HL-60 (cell line): Measurements from ENCODE around the gene TSG101.
A peak's percentile ranks its signal among the peaks of the same experiment; 100 is the strongest.

Experiments
- DNase-seq, 2 experiments: peaks; one replicate each; pipeline ENCODE4 v3.0.0-alpha.2; 2010 to 2020; ENCODE audit warnings: low read depth in 1 of 2, low spot score in 1 of 2
- H3K27ac ChIP-seq: fragments of 250-450 bp; sonication (Bioruptor Pico); replicated peaks from 2 replicates; pipeline ENCODE4 v1.5.1; 2020; ENCODE audit warnings: mild to moderate bottlenecking, moderate library complexity
- H3K27me3 ChIP-seq: fragments of 250-450 bp; sonication (Bioruptor Pico); 2 replicates; pipeline ENCODE4 v1.5.1; 2021; ENCODE audit warnings: mild to moderate bottlenecking, moderate library complexity; ENCODE audit not compliant: insufficient read depth, poor library complexity, severe bottlenecking
- H3K4me3 ChIP-seq: replicated peaks from 2 replicates; pipeline ENCODE4 v1.5.1; 2011; ENCODE audit warnings: mild to moderate bottlenecking, control low read depth, low read length; ENCODE audit not compliant: insufficient read depth
- GABPA ChIP-seq: IDR thresholded peaks from 2 replicates; pipeline ENCODE4 v1.6.1; 2012; ENCODE audit warnings: low read depth
- POLR2AphosphoS5 ChIP-seq: IDR thresholded peaks from 2 replicates; pipeline ENCODE4 v1.6.1; 2012; ENCODE audit warnings: low read depth
- SPI1 ChIP-seq: IDR thresholded peaks from 2 replicates; pipeline ENCODE4 v1.6.1; 2012; ENCODE audit warnings: low read depth, mild to moderate bottlenecking, borderline replicate concordance
- TF ChIP-seq, protein P1 (sequence below): IDR thresholded peaks from one replicate; pipeline ENCODE4 v1.5.1; 2011; ENCODE audit warnings: low read length, control low read depth, inconsistent platforms; ENCODE audit not compliant: insufficient read depth
- TF ChIP-seq, protein P2 (sequence below): IDR thresholded peaks from 2 replicates; pipeline ENCODE4 v1.6.1; 2012; ENCODE audit warnings: low read depth; ENCODE audit not compliant: insufficient replicate concordance

TSG101 gene

DNA sequence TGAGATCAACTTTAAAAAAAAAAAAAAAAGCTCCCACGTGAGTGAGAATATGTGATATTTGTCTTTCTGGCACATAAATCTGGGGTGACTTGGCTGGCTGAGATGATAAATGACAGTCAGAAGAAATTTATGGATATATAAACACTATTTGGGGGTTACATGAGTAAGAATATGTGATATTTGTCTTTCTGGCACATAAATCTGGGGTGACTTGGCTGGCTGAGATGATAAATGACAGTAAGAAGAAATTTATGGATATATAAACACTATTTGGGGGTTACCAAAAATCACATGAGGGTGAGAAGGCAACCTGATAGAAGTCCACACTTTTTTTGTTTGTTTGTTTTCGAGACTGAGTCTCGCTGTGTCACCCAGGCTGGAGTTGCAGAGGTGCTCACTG lies 6.6 kb upstream of the TSG101 start:
- Histone ChIP-seq H3K27ac (no peak overlapping the region), H3K27me3 (no peaks in the 10 kb centered on the region), H3K4me3 (no peak overlapping the region)
- TF ChIP-seq, protein P1, sequence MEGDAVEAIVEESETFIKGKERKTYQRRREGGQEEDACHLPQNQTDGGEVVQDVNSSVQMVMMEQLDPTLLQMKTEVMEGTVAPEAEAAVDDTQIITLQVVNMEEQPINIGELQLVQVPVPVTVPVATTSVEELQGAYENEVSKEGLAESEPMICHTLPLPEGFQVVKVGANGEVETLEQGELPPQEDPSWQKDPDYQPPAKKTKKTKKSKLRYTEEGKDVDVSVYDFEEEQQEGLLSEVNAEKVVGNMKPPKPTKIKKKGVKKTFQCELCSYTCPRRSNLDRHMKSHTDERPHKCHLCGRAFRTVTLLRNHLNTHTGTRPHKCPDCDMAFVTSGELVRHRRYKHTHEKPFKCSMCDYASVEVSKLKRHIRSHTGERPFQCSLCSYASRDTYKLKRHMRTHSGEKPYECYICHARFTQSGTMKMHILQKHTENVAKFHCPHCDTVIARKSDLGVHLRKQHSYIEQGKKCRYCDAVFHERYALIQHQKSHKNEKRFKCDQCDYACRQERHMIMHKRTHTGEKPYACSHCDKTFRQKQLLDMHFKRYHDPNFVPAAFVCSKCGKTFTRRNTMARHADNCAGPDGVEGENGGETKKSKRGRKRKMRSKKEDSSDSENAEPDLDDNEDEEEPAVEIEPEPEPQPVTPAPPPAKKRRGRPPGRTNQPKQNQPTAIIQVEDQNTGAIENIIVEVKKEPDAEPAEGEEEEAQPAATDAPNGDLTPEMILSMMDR = no peak
- TF ChIP-seq POLR2AphosphoS5 (no peak), GABPA (no peak), SPI1 (no peak)
- TF ChIP-seq, protein P2, sequence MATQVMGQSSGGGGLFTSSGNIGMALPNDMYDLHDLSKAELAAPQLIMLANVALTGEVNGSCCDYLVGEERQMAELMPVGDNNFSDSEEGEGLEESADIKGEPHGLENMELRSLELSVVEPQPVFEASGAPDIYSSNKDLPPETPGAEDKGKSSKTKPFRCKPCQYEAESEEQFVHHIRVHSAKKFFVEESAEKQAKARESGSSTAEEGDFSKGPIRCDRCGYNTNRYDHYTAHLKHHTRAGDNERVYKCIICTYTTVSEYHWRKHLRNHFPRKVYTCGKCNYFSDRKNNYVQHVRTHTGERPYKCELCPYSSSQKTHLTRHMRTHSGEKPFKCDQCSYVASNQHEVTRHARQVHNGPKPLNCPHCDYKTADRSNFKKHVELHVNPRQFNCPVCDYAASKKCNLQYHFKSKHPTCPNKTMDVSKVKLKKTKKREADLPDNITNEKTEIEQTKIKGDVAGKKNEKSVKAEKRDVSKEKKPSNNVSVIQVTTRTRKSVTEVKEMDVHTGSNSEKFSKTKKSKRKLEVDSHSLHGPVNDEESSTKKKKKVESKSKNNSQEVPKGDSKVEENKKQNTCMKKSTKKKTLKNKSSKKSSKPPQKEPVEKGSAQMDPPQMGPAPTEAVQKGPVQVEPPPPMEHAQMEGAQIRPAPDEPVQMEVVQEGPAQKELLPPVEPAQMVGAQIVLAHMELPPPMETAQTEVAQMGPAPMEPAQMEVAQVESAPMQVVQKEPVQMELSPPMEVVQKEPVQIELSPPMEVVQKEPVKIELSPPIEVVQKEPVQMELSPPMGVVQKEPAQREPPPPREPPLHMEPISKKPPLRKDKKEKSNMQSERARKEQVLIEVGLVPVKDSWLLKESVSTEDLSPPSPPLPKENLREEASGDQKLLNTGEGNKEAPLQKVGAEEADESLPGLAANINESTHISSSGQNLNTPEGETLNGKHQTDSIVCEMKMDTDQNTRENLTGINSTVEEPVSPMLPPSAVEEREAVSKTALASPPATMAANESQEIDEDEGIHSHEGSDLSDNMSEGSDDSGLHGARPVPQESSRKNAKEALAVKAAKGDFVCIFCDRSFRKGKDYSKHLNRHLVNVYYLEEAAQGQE = no peak
- no peak for DNase-seq

DNA sequence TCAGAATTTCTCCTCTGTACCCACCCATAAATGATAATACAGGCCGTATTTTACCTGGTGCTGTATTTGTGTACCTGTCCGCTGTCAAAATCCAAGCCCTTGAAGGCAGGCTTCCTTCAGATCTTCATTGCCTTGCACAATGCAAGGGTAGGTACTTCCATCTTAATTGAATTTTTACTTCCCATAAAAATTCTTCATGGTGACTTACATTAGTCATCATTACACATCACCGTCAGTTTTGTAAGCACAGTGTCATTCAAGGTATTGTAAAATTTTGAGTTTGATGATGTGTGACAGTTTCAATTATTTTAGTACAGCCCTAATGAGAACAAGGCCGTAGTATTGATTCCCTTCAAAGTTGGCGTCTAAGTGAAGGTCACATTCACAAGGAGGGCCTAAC lies 770 bp upstream of the TSG101 start:
- H3K27me3 ChIP-seq = no peaks in the 10 kb centered on the region
- H3K4me3 ChIP-seq = peak overlapping the region; percentile 68
- TF ChIP-seq GABPA = no peak
- TF ChIP-seq, protein P2 = no peak
- peak; percentile 12 to 38 for DNase-seq
- H3K27ac ChIP-seq = peak overlapping the region; percentile 94

DNA sequence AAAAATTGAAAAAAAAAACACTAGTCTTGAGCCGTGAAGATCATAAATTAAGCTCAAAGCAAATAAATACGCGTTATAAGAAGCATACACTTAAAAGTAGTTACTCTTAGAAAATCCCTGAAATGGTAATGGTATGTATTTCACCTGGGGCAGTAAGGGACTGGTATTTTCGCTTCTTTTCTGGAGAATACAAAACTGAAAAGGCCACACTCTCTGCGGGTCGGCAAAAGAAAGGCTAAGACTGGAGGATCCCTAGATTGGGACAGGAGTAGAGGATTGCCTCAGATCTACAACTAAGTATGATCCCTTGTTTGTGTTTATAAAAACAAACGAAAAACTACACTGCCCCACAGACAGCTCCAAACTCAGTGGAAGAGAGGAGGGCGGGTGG lies 617 bp downstream of the TSG101 start:
- H3K27ac ChIP-seq = peak overlapping the region; percentile 94
- TF ChIP-seq POLR2AphosphoS5 (no peak), SPI1 (no peak)
- TF ChIP-seq, protein P2 = no peak
- TF ChIP-seq, protein P1 = no peak
- H3K27me3 ChIP-seq = no peaks in the 10 kb centered on the region
- H3K4me3 ChIP-seq = peak overlapping the region; percentile 68
- no peak for DNase-seq

- Histone ChIP-seq H3K27ac (no peak overlapping the region), H3K27me3 (no peaks in the 10 kb centered on the region), H3K4me3 (no peak overlapping the region)
- DNase-seq = no peak
- TF ChIP-seq, protein P2 = no peak
- TF ChIP-seq POLR2AphosphoS5 (no peak), GABPA (no peak)
- TF ChIP-seq, protein P1 = no peak
Observed at GRCh38 chr11:18524248-18524647, 2.5 kb downstream of the TSG101 start.
